ENCODE results near the gene BLTP3A.
"Not testable (repeated sequence)": the region's sequence is repeated elsewhere in the genome, so short reads cannot be mapped to it uniquely, and the experiment has no call there.

BLTP3A gene, protein sequence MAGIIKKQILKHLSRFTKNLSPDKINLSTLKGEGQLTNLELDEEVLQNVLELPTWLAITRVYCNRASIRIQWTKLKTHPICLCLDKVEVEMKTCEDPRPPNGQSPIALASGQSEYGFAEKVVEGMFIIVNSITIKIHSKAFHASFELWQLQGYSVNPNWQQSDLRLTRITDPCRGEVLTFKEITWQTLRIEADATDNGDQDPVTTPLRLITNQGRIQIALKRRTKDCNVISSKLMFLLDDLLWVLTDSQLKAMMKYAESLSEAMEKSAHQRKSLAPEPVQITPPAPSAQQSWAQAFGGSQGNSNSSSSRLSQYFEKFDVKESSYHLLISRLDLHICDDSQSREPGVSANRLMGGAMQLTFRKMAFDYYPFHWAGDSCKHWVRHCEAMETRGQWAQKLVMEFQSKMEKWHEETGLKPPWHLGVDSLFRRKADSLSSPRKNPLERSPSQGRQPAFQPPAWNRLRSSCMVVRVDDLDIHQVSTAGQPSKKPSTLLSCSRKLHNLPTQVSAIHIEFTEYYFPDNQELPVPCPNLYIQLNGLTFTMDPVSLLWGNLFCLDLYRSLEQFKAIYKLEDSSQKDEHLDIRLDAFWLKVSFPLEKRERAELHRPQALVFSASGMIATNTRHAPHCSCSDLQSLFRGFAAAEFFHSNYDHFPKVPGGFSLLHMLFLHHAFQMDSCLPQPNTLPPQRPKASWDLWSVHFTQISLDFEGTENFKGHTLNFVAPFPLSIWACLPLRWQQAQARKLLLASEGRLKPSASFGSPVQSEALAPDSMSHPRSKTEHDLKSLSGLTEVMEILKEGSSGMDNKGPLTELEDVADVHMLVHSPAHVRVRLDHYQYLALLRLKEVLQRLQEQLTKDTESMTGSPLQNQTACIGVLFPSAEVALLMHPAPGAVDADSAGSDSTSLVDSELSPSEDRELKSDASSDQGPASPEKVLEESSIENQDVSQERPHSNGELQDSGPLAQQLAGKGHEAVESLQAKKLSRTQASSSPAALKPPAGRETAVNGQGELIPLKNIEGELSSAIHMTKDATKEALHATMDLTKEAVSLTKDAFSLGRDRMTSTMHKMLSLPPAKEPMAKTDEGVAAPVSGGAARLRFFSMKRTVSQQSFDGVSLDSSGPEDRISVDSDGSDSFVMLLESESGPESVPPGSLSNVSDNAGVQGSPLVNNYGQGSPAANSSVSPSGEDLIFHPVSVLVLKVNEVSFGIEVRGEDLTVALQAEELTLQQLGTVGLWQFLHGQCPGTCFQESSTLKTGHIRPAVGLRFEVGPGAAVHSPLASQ (N-terminal part only)
- total RNA-seq = 38.6 to 63.2 reads per million in 2 experiments

DNA sequence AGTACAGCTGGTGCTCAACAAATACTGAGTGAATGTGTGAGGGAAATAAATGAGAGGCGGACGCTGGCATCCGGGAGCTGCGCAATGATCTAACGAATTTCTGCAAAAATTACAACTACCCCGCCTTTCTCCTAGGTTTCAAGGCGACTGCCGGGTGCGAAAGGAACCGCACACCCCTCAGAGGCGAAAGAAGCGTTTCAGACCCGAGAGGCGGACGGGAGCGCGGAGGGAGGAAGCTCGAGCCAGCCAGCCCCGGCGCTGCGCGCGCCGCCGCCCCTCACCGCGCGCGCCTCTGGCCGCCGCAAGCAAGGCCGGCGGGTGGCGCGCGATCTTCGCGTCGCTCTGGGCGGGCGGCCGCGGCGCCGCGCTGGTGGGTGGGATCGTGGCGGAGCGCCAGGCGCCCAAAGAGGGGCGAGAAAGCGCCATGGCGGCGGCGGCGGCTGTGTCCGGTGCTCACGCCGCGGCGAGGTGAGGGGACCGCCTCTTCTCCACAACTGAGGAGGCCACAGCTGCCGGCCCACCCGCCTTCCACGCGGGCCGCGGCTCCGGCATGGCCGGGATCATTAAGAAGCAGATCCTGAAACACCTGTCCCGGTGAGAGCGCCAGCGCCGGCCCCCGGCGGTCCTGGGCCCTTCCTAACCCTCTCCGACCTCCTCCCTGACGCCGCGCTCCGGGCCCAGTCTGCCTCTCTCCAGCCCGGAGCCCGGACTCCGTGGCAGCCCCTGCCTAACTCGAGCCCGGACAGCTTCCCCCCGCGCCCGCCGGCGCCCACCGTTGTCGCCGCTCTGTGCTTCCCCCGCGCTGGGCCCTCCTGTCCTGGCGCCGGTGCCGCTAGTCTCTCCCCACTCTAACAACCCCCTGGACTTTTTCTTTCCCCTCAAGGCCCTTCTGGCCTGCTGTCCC is at the start of gene BLTP3A:
TSS of gene BLTP3A (plus strand) at position 383 of the 904 bp plus-strand sequence. CDS start at position 551, 168 bp downstream.
- peak; percentile 45 for DNase-seq (ENCODE audit: low read depth)

DNA sequence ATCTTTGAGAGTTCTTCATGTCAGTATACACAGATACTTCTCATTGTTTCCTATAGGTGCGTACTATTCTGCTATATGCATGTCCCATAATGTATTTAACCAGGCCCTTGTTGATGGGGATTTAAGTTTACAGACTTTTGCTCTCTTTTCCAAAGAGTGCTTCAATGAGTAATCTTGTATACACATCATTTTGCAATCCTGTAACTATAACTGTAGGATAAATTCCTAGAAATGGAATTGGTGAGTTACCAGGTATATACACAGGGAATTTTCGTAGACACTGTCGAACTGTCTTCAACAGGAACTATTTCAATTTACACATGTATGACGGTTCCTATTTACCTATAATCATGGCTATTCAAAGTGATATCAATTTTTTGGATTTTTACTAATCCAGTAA is 49.8 kb upstream of the BLTP3A start:
- DNase-seq (ENCODE audit: low read depth) = no peak

DNA sequence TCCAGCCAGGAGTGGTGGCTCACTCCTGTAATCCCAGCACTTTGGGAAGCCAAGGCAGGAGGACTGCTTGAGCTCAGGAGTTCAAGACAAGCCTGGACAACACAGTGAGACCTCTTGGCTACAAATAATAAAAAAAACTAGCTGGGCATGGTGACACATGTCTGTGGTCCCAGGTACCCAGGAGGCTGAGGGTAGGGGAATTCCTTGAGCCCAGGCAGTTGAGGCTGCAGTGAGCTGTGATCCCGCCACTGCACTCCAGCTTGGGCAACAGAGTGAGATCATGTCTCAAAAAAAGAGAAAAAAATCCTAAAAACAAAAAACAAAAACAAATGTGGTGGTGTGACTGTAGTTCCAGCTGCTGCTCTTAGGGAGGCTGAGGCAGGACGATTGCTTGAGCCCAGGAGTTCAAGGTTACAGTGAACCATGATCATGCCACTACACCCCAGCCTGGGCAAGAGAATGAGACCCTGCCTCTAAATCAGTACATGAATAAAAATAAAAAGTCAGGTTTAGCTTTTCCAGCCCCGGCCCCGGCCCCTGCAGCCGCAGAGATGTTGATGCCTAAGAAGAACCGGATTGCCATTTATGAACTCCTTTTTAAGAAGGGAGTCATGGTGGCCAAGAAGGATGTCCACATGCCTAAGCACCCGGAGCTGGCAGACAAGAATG is 48.1 kb upstream of the BLTP3A start:
- DNase-seq (ENCODE audit: low read depth) = no peak

DNA sequence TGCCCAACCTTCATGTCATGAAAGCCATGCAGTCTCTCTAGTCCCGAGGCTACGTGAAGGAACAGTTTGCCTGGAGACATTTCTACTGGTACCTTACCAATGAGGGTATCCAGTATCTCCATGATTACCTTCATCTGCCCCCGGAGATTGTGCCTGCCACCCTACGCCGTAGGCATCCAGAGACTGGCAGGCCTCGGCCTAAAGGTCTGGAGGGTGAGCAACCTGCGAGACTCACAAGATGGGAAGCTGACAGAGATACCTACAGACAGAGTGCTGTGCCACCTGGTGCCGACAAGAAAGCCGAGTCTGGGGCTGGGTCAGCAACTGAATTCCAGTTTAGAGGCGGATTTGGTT is 47.6 kb upstream of the BLTP3A start:
- DNase-seq (ENCODE audit: low read depth) = not testable (repeated sequence)

DNA sequence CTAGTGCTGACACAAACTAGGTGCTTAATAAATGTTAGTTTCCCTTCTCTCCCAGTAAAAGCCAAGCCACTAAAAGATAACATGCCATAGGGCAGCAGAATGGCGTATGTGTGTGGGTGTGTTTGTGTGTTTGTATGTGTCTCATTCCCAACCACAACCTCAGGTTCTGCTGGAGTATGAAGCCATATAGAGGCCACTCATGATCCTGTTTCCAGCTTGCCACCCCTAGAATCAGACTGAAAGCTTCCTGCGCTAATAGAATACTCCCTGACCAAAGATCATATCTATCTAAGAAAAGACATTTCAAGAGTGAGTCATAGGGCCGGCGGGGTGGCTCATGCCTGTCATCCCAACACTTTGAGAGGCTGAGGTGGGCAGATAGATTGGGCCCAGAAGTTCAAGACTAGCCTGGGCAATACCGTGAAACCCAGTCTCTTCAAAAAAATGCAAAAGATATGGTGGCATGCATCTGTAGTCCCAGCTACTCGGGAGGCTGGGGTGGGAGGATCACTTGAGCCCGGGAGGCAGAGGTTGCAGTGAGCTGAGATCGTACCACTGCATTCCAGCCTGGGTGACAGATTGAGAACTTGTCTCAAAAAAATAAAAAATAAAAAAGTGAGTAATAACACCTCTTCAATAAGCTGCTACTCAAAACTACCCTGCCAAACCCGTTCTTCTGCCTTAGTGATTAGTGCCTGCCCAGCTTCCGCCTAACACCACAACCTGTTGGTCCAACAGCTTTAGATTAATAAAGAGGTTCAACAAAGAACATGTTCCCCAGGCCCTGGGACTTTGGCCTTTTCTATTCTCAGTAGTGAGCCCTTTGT is 46.4 kb upstream of the BLTP3A start:
- DNase-seq (ENCODE audit: low read depth) = no peak

DNA sequence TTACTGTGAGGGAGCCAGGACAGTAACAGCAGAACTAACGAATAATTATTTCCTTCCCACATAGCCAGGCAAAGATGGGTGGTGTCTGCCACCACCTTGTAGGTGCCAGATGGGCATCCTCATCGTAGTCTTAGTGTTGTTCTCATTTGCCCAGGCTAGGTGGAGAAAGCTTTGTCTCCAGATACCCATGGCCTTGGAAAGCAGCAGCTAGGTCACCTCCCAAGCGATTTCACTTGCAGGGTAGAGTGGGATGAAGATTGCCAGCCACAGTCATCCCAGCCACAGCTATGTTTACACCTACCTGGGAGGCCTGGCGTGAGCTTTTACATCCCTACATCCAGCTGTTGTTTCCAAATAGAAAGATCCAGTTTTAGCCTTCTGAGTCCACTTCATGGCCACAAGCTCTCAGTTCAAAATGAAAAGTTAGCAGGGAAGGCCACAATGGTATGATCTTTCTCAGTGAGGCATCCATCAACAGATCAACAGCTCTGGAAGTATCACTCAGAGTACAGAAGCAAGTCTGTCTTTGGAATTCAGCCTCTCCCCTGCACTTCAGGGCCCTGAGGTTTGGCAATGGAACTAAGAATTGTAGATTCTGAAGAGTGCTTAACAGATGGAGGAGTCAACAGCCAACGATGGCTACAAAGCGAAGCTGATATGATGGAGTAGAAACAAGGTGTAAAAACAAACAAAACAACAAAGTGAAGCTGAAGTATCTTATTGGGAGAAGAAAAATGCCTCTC is 45.6 kb upstream of the BLTP3A start:
- DNase-seq (ENCODE audit: low read depth) = no peak

DNA sequence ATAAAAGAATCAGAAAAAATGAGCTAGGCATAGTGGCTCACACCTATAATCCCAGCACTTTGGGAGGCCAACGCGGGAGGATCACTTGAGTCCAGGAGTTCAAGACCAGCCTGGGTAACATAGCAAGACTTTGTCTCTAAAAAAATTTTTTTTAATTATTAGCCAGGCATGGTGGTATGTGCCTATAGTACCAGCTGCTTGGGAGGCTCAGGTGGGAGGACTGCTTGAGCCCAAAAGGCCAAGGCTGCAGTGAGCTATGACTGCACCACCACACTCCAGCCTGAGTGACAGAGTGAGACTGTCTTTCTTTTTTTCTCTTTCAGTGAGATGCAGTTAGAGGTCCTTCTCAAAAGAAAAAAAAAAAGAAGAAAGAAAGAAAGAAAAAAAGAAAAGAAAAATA is 43.1 kb upstream of the BLTP3A start:
- DNase-seq (ENCODE audit: low read depth) = no peak

DNA sequence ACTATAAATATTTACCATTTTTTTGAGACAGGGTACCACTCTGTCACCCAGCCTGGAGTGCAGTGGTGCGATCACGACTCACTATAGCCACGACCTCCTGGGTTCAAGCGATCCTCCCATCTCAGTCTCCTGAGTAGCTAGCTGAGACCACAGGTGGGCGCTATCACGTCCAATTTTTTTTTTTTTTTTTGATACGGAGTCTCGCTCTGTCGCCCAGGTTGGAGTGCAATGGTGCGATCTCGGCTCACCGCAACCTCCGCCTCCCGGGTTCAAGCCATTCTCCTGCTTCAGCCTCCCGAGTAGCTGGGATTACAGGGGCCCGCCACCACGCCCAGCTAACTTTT is 35.4 kb upstream of the BLTP3A start:
- DNase-seq (ENCODE audit: low read depth) = peak; percentile 2

DNA sequence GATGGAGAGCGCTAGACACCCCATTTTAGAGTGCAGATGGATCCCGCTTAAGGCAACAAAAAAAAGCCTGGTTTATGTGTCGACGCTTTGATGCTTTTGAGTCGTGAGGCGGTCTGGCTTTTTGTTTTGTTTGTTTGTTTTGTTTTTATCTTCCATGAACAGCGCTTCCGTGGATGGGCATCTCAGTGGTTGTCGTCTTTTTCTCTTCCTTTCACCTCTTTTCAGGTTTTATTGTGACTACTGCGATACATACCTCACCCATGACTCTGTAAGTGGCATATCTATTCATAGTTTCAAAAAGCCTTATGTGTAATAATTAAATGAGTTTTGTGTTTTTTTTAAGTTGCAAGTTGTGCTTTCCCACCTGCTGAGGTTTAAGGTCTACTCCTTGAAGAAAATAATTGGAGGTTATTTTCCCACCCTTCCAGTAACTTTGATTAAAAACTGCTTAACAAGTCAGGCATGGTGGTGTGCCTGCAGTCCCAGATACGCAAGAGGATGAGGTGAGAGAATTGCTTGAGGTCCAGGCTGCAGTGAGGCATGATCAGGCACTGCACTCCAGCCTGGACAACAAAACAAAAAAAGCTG is 34.1 kb upstream of the BLTP3A start:
- no peak for DNase-seq (ENCODE audit: low read depth)

DNA sequence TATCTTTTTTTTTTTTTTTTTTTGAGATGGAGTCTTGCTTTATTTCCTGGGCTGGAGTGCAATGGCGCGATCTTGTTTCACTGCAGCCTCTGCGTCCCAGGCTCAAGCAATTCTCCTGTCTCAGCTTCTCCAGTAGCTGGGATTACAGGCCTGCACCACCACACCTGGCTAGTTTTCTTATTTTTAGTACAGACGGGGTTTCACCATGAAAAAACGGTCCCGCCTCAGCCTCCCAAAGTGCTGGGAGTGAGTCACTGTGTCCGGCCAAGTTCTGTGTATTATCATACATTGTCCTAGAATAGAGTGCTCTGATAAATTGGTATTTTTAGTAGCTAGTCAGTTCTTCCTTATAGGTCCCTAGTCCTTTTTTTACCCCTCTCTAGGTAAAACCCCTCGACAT is 31.8 kb upstream of the BLTP3A start:
- no peak for DNase-seq (ENCODE audit: low read depth)

DNA sequence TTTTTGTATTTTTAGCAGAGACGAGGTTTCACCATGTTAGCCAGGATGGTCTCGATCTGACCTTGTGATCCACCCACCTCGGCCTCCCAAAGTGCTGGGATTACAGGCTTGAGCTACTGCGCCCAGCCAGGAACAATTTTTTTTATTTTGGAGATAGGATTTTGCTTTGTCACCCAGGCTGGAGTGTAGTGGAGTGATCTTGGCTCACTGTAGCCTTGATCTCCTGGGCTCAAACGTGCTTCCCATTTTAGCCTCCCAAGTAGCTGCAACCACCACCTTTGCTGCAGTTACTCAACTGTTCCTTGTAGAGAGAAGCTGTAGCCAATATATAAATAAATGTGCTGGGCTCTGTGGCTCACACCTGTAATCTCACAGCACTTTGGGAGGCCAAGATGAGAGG is 30.2 kb upstream of the BLTP3A start:
- DNase-seq (ENCODE audit: low read depth) = not testable (repeated sequence)

DNA sequence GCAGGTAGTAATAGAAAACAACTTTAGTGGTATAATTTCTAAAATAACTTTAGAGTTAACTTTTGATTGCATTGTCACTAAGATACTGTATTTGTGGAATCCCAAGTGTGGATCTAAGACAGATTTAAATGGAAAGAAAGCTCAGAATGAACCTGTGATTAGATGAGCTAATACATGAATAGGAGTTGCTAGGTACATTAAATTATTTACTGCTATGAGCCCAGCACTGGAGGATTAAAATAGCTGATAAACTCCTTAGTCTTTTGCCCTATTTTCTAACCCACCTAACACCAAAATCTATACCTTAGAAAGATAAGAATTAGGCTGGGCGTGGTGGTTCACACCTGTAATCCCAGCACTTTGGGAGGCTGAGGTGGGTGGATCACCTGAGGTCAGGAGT is 23.7 kb upstream of the BLTP3A start:
- no peak for DNase-seq (ENCODE audit: low read depth)

DNA sequence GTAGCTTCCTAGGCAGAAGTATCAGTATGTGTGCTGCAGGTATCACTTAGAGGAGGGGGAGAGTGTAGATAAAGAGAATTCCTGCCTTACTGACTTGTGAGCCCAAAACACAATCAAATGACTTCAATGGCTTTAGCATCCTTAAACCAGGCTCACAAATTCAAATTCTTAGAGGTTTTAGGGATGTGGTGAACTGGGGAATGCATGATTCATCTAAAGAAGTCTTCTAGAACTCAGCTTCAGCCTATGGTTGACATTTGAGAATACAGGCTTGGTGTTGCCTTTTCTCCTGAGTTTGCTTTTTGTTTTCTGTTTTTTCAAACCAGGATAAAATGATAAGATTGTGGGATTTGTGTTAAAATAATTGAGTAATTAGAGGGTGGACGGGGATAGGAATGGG is 20.2 kb upstream of the BLTP3A start:
- no peak for DNase-seq (ENCODE audit: low read depth)

DNA sequence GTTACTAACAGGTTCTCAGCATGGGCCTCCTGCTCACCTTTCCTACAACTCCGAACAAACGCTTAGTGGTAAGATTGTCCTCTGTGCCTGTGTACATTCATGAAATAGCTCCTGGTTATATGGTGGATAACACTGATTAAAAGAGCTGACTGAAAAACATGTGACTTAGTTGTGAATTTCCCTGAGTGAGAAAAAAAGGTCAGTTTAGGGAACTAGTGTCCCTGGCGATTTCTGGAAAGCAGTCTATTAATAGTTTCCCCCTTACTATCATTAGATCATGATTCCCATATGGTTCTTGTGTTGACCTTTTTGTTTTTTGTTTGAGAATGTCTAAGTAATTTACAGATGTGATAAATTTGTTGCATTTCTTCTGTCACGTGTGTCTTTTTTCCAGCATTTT is 18.9 kb upstream of the BLTP3A start:
- no peak for DNase-seq (ENCODE audit: low read depth)

DNA sequence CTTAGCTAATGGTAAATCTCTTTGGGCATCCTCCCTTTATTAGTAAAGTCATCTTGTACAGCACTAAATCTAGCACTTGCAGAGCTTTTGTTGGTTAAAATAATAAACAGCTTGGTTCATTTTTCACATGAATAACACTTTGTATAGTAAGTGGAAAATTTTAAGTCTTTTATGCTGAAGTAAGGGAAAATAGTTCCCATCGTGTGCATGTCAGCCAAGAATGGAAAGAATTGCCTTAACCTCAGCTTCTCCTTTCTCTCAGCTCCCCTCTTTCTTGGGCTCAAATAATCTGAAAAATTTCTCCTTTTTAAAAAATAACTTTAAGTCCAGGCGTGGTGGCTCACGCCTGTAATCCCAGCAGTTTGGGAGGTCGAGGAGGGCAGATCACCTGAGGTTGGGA is 18.0 kb upstream of the BLTP3A start:
- no peak for DNase-seq (ENCODE audit: low read depth)

DNA sequence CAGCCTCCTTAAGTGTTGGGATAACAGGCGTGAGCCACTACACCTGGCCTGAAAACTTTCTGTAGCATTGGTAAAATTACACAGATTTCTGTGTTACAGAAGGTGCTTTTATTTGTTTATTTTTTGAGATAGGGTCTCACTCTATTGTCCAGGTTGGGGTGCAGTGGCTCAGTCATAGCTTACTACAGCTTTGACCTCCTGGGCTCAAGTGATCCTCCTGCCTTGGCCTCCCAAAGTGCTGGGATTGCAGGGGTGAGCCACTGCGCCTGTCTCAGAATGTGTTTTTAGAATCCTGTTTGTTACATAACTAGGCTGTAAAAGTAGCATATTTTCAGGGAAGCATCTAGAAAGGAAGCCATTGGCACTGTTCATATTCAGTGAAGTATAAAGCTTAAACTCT is 16.9 kb upstream of the BLTP3A start:
- no peak for DNase-seq (ENCODE audit: low read depth)

DNA sequence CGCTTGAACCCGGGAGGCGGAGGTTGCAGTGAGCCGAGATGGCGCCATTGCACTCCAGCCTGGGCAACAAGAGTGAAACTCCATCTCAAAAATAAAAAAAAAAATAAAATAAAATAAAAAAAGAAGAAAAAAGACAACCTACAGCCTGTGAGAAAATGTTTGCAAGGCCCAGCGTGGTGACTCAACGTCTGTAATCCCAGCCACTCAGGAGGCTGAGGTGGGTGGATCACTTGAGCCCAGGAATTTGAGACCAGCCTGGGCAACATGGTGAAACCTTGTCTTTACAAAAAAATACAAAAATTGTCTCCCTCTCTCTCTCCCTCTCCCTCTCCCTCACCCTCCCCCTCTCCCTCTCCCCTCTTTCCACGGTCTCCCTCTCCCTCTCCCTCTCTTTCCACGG is 6.5 kb upstream of the BLTP3A start:
- not testable (repeated sequence) for DNase-seq (ENCODE audit: low read depth)

DNA sequence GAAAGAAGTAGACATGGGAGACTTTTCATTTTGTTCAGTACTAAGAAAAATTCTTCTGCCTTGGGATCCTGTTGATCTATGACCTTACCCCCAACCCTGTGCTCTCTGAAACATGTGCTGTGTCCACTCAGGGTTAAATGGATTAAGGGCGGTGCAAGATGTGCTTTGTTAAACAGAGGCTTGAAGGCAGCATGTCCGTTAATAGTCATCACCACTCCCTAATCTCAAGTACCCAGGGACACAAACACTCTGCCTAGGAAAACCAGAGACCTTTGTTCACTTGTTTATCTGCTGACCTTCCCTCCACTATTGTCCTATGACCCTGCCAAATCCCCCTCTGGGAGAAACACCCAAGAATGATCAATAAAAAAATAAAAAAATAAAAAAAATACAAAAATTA is 4.7 kb upstream of the BLTP3A start:
- DNase-seq (ENCODE audit: low read depth) = not testable (repeated sequence)

DNA sequence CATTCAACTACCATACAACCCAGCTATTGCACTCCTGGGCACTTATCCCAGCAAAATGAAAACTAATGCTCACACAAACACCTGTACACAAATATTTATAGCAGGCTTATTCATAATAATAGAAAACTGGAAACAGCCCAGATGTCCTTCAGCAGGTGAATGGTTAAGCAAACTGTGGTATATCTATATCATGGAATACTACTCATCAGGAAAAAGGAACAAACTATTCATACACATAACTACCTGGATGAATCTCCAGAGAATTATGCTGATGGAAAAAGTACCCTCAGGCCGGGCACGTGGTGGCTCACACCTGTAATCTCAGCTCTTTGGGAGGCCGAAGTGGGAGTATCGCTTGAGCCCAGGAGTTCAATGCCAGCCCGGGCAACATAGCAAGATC is 3.8 kb upstream of the BLTP3A start:
- no peak for DNase-seq (ENCODE audit: low read depth)

Data from T follicular helper cell (primary cell).